Neutrophil (primary cell): ENCODE measurements around the gene LAT.
"Not testable (repeated sequence)": the region's sequence is repeated elsewhere in the genome, so short reads cannot be mapped to it uniquely, and the experiment has no call there.

Experiments
- H3K27ac ChIP-seq: fragments of 200-600 bp; sonication (generic); 2 replicates; pipeline ENCODE4 v1.5.1; 2016; ENCODE audit warnings: mild to moderate bottlenecking, moderate library complexity
- H3K27me3 ChIP-seq: fragments of 200-600 bp; sonication (generic); 2 replicates; pipeline ENCODE4 v1.6.0; 2016; ENCODE audit warnings: mild to moderate bottlenecking
- H3K36me3 ChIP-seq: fragments of 200-600 bp; sonication (generic); 2 replicates; pipeline ENCODE4 v1.5.1; 2017
- H3K4me1 ChIP-seq, 2 experiments: fragments of 200-600 bp in 1 of 2; sonication (generic) in 1 of 2; 1 replicate in 1 of 2; 2 replicates in 1 of 2; pipeline versions ENCODE4 v1.5.1 to v1.6.1; 2013 to 2016; ENCODE audit warnings: low read depth in 1 of 2, low read length in 1 of 2, mild to moderate bottlenecking in 1 of 2, moderate library complexity in 1 of 2; ENCODE audit not compliant: control insufficient read depth in 1 of 2, insufficient read depth in 1 of 2
- H3K4me3 ChIP-seq, 2 experiments: fragments of 200-600 bp in 1 of 2; sonication (generic) in 1 of 2; 1 replicate in 1 of 2; 2 replicates in 1 of 2; pipeline ENCODE4 v1.5.1; 2013 to 2016; ENCODE audit warnings: low read depth in 1 of 2, low read length in 1 of 2, mild to moderate bottlenecking in 1 of 2, moderate library complexity in 1 of 2
- H3K9me3 ChIP-seq: fragments of 200-600 bp; sonication (generic); 2 replicates; pipeline ENCODE4 v1.5.1; 2016
- TF ChIP-seq, protein P1 (sequence below): fragments of 200-600 bp; sonication (generic); IDR thresholded peaks from 2 replicates; pipeline ENCODE4 v1.5.1; 2016; ENCODE audit warnings: antibody characterized with exemption

The LAT gene

DNA sequence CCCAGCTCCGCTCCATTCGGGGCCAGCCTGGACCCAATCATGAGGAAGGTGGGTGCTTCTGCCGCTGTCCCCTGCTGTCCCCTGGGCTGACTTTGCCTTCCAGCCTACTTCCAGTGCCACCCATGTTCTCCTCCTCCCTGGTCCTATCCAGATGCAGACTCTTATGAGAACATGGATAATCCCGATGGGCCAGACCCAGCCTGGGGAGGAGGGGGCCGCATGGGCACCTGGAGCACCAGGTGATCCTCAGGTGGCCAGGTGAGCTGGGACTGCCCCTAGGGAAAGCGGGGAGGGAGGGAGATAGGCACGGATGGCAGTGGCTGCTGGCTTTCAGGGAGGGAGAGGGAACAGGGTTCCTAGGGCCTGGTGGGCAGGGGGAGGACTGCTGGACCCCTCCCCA, 46.1 kb upstream of the LAT start:
- Histone ChIP-seq H3K27ac (no peak overlapping the region), H3K36me3 (no peaks in the 10 kb centered on the region), H3K4me1 (peaks cover 11 to 12% of the 10 kb centered on the region in 2 experiments), H3K9me3 (no peaks in the 10 kb centered on the region), H3K27me3 (no peaks in the 10 kb centered on the region), H3K4me3 (no peak overlapping the region)
- TF ChIP-seq, protein P1, sequence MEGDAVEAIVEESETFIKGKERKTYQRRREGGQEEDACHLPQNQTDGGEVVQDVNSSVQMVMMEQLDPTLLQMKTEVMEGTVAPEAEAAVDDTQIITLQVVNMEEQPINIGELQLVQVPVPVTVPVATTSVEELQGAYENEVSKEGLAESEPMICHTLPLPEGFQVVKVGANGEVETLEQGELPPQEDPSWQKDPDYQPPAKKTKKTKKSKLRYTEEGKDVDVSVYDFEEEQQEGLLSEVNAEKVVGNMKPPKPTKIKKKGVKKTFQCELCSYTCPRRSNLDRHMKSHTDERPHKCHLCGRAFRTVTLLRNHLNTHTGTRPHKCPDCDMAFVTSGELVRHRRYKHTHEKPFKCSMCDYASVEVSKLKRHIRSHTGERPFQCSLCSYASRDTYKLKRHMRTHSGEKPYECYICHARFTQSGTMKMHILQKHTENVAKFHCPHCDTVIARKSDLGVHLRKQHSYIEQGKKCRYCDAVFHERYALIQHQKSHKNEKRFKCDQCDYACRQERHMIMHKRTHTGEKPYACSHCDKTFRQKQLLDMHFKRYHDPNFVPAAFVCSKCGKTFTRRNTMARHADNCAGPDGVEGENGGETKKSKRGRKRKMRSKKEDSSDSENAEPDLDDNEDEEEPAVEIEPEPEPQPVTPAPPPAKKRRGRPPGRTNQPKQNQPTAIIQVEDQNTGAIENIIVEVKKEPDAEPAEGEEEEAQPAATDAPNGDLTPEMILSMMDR = no peak

GRCh38 chr16:28939825-28940224, 45.0 kb upstream of the LAT start:
- H3K9me3 ChIP-seq, H3K27me3 ChIP-seq, H3K36me3 ChIP-seq, H3K27ac ChIP-seq, H3K4me3 ChIP-seq: not testable (repeated sequence)
- H3K4me1 ChIP-seq = peaks cover 11 to 12% of the 10 kb centered on the region in 2 experiments

DNA sequence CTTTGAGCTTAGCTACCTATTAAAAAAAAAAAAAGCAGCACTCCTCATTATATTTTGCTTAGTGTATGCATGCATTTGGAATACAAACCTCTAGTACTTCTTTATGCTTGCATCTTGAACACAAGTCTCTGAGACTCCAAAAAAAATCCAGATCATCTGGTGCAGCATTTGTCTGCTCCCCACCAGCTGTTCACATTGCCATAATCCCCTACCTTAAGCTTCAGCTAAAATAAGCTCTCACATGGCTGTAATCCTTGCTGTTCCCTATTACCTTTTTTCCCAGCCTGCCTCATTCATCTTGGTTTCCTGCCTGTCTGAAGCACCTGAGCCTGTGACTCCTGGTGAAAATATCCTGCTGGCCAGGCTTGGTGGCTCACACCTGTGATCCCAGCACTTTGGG, 41.6 kb upstream of the LAT start:
- TF ChIP-seq, protein P1 = no peak
- no peak overlapping the region for H3K27ac ChIP-seq
- peaks cover 8% of the 10 kb centered on the region in 2 experiments for H3K4me1 ChIP-seq
- H3K4me3 ChIP-seq = no peak overlapping the region
- no peaks in the 10 kb centered on the region for H3K36me3 ChIP-seq
- H3K9me3 ChIP-seq = no peaks in the 10 kb centered on the region
- H3K27me3 ChIP-seq = peaks cover 9% of the 10 kb centered on the region

DNA sequence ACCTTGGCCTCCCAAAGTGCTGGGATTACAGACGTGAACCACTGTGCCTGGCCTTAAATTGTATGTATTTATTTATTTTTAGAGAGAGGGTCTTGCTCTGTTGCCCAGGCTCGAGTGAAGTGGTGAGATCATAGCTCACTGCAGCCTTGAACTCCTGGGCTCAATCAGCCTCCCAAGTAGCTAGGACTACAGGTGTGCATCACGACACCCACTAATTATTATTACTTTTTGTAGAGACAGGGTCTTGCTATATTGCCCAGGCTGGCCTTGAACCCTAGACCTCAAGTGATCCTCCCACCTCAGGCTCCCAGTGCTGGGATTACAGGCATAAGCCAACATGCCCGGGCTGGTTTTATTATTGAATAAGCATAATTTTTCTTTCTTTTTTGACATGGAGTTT, 38.2 kb upstream of the LAT start:
- Histone ChIP-seq H3K9me3 (no peaks in the 10 kb centered on the region), H3K27me3 (peaks cover 9% of the 10 kb centered on the region), H3K4me3 (no peak overlapping the region), H3K4me1 (peaks cover 17 to 19% of the 10 kb centered on the region in 2 experiments), H3K27ac (no peak overlapping the region), H3K36me3 (no peaks in the 10 kb centered on the region)
- TF ChIP-seq, protein P1 = no peak

GRCh38 chr16:28950648-28951409, 34.0 kb upstream of the LAT start, which contains the start of gene NFATC2IP:
NFATC2IP (plus strand) TSS chr16:28950937; CDS start chr16:28951012, 75 bp downstream.
- peaks cover 17 to 18% of the 10 kb centered on the region in 2 experiments for H3K4me1 ChIP-seq
- peaks cover 20% of the 10 kb centered on the region for H3K36me3 ChIP-seq
- H3K27ac ChIP-seq = peak within 1 kb of the TSS; percentile 80
- peaks cover 9% of the 10 kb centered on the region for H3K27me3 ChIP-seq
- H3K9me3 ChIP-seq = no peaks in the 10 kb centered on the region
- H3K4me3 ChIP-seq = peak within 1 kb of the TSS; percentile 79 to 95
- TF ChIP-seq, protein P1 = peak; percentile 29

DNA sequence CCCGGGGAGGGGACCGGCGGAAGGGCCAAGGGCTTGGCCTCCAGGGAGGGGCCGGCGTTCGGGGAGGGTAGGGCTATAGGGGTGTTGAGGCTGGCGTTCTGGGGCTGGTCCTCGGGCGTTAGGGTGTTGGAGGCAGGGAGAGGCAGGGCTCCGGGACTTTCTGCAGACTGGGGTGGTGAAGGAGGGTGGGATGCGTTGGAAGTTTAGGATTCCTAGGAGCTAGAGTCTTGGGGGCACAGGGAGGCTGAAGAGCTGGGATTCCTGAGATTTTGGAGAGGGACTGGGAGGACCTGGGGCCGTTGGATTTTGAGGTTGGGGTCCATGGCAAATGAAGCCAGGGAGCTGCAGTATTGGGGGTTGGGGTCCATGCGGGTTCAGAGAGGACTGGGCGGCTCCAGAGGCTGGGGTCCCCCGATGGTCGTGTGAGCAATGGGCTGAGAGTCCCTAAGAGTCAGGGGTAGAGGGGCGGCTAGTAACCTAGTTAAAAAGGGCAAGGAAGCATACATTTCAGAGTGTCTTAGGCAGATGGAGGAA, 33.4 kb upstream of the LAT start:
- H3K27ac ChIP-seq = peak overlapping the region; percentile 80
- peaks cover 9% of the 10 kb centered on the region for H3K27me3 ChIP-seq
- peak overlapping the region; percentile 79 to 95 for H3K4me3 ChIP-seq
- H3K36me3 ChIP-seq = peaks cover 27% of the 10 kb centered on the region
- TF ChIP-seq, protein P1 = no peak
- H3K9me3 ChIP-seq = no peaks in the 10 kb centered on the region
- H3K4me1 ChIP-seq = peaks cover 16% of the 10 kb centered on the region in 2 experiments
